Measurements from ENCODE around the gene SDK1. TPM values are rescaled to one million over a fixed set of nuclear protein-coding genes. Genes with fewer than 3 reads are reported as not detected.
"Not testable (repeated sequence)": the region's sequence is repeated elsewhere in the genome, so short reads cannot be mapped to it uniquely, and the experiment has no call there.

SDK1 gene
- total RNA-seq, 1 donor from 2014 or later = 225 TPM

DNA sequence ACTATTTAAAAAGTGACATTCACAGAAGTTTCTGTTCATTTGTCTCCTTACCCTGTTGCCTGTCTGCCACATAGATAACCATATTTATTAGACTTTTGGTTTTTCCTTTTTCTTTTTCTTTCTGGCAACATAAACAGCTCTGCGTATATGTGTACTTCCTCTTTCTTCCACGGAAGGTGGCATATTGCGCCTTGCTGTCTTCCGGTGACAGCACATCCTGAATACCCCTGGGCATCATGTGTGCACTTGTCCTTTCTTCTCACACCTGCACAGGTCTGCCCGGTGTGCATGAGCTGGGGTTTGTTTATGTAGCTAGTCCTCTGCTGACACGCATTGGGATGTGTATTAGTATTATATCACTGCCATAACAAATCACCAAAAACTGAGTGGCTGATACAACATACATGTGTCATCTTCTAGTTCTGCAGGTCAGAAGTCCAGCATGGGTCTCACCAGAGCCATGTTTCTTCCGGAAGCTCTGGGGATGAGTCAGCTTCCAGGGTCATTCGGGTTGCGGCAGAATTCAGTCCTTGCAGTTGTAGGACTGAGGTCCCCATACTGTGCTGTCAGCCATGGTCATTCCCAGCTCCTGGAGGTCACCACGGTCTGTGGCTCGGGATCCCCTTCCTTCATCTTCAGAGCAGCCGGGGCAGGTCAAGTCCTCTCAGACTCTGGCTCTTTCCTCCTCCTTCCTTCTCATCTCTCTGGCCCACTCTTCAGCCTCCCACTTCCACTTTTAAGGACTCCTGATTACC, 785.1 kb downstream of the SDK1 start:
- Mint-ChIP-seq H3K4me3 (ENCODE audit: unreplicated experiment) (no peak overlapping the region), H3K27me3 (ENCODE audit: unreplicated experiment) (peaks cover 11% of the 10 kb centered on the region), H3K27ac (ENCODE audit: unreplicated experiment) (no peak overlapping the region), H3K9me3 (ENCODE audit: unreplicated experiment) (peaks cover 11% of the 10 kb centered on the region), H3K36me3 (ENCODE audit: unreplicated experiment) (peaks cover 26% of the 10 kb centered on the region), H3K4me1 (ENCODE audit: low read depth, unreplicated experiment) (no peaks in the 10 kb centered on the region)
- no peak for DNase-seq
- no peak for TF ChIP-seq CTCF (IDR thresholded peaks at IDR 0.05; ENCODE audit: partially characterized antibody, unreplicated experiment)

GRCh38 chr7:4086723-4087122, 785.7 kb downstream of the SDK1 start:
- DNase-seq = no peak
- no peak for TF ChIP-seq CTCF (IDR thresholded peaks at IDR 0.05; ENCODE audit: partially characterized antibody, unreplicated experiment)
- Mint-ChIP-seq H3K4me1 (ENCODE audit: low read depth, unreplicated experiment) (no peaks in the 10 kb centered on the region), H3K36me3 (ENCODE audit: unreplicated experiment) (peaks cover 31% of the 10 kb centered on the region), H3K27ac (ENCODE audit: unreplicated experiment) (no peak overlapping the region), H3K4me3 (ENCODE audit: unreplicated experiment) (no peak overlapping the region), H3K27me3 (ENCODE audit: unreplicated experiment) (peaks cover 11% of the 10 kb centered on the region), H3K9me3 (ENCODE audit: unreplicated experiment) (peaks cover 12% of the 10 kb centered on the region)

DNA sequence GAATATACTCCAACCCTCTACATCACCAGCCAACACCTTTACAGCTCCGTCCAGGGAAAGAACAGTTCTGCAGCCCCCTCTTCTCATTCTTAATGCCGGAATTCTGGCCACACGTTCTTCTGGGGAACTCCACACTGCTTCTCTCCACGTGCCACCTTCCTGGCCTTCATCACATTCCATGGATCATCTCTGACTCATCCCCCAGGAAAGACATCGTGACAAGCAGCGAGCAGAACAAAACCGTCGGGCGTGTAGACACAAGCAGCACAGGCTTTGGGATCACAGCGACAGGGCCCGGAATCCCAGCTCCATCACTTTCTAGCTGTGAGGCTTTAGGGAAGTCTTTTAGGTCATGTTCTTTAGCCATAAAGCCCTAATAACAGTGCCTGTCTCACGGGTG, 790.7 kb downstream of the SDK1 start:
- Mint-ChIP-seq H3K27ac (ENCODE audit: unreplicated experiment) (no peak overlapping the region), H3K4me3 (ENCODE audit: unreplicated experiment) (no peak overlapping the region)

DNA sequence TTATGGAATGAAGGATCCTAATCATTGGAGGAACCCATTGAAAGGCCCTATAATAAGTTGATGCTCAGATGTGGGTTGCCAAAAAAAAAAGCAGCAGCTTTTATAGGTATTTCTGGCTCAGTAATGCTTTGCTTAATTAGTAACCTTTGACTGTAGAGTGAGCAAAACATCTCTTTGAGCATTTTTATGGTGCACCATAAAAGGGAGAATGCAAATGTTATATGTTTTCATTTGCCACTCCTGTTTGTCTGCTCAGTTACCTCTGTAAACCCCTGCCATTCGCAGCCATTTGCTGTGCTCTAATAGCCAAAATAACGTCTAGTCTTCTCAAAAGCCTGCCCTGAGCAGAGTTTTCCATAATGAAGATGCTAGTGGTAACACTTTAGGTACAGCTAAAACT, 792.0 kb downstream of the SDK1 start:
- TF ChIP-seq CTCF (IDR thresholded peaks at IDR 0.05; ENCODE audit: partially characterized antibody, unreplicated experiment) = no peak
- Mint-ChIP-seq H3K36me3 (ENCODE audit: unreplicated experiment) (peaks cover 36% of the 10 kb centered on the region), H3K27ac (ENCODE audit: unreplicated experiment) (no peak overlapping the region), H3K4me1 (ENCODE audit: low read depth, unreplicated experiment) (no peaks in the 10 kb centered on the region), H3K4me3 (ENCODE audit: unreplicated experiment) (no peak overlapping the region), H3K9me3 (ENCODE audit: unreplicated experiment) (peaks cover 16% of the 10 kb centered on the region), H3K27me3 (ENCODE audit: unreplicated experiment) (peaks cover 16% of the 10 kb centered on the region)
- no peak for DNase-seq

More for the DNA sequence above, 790.7 kb downstream of the SDK1 start:
- peaks cover 38% of the 10 kb centered on the region for H3K36me3 Mint-ChIP-seq (ENCODE audit: unreplicated experiment)
- no peak for DNase-seq
- peaks cover 16% of the 10 kb centered on the region for H3K9me3 Mint-ChIP-seq (ENCODE audit: unreplicated experiment)
- H3K4me1 Mint-ChIP-seq (ENCODE audit: low read depth, unreplicated experiment) = no peaks in the 10 kb centered on the region
- TF ChIP-seq CTCF (IDR thresholded peaks at IDR 0.05; ENCODE audit: partially characterized antibody, unreplicated experiment) = no peak
- peaks cover 16% of the 10 kb centered on the region for H3K27me3 Mint-ChIP-seq (ENCODE audit: unreplicated experiment)

- no peaks in the 10 kb centered on the region for H3K4me1 Mint-ChIP-seq (ENCODE audit: low read depth, unreplicated experiment)
- no peak overlapping the region for H3K4me3 Mint-ChIP-seq (ENCODE audit: unreplicated experiment)
- peaks cover 14% of the 10 kb centered on the region for H3K9me3 Mint-ChIP-seq (ENCODE audit: unreplicated experiment)
- peaks cover 32% of the 10 kb centered on the region for H3K36me3 Mint-ChIP-seq (ENCODE audit: unreplicated experiment)
- no peak overlapping the region for H3K27ac Mint-ChIP-seq (ENCODE audit: unreplicated experiment)
- peaks cover 20% of the 10 kb centered on the region for H3K27me3 Mint-ChIP-seq (ENCODE audit: unreplicated experiment)
- TF ChIP-seq CTCF (IDR thresholded peaks at IDR 0.05; ENCODE audit: partially characterized antibody, unreplicated experiment) = no peak
- no peak for DNase-seq
Observed at GRCh38 chr7:4093483-4093882, 792.4 kb downstream of the SDK1 start.

- not testable (repeated sequence) for DNase-seq; H3K4me3 Mint-ChIP-seq (ENCODE audit: unreplicated experiment); H3K27ac Mint-ChIP-seq (ENCODE audit: unreplicated experiment); H3K4me1 Mint-ChIP-seq (ENCODE audit: low read depth, unreplicated experiment)
- peaks cover 18% of the 10 kb centered on the region for H3K9me3 Mint-ChIP-seq (ENCODE audit: unreplicated experiment)
- H3K36me3 Mint-ChIP-seq (ENCODE audit: unreplicated experiment) = peaks cover 33% of the 10 kb centered on the region
- peaks cover 23% of the 10 kb centered on the region for H3K27me3 Mint-ChIP-seq (ENCODE audit: unreplicated experiment)
Observed at GRCh38 chr7:4094158-4094557, 793.1 kb downstream of the SDK1 start.
